Measurements from ENCODE around the gene RANGAP1.

Gene RANGAP1

GRCh38 chr22:41285441-41285819 lies 557 bp downstream of the RANGAP1 start:
- no peaks in the 10 kb centered on the region for H3K36me3 ChIP-seq (ENCODE audit: control insufficient read depth, insufficient read depth, low read length)
- TF ChIP-seq CTCF (IDR thresholded peaks at IDR 0.05) = no peak
- no peaks in the 10 kb centered on the region for H3K79me2 ChIP-seq
- no peak overlapping the region for H3K27ac ChIP-seq
- H3K9me3 ChIP-seq (ENCODE audit: control insufficient read depth, low read length) = no peaks in the 10 kb centered on the region
- peak overlapping the region; percentile 89 for H3K4me3 ChIP-seq (ENCODE audit: low read depth, low read length)
- peak overlapping the region; percentile 90 for H3K4me2 ChIP-seq (ENCODE audit: low read length)
- H3K27me3 ChIP-seq (ENCODE audit: control insufficient read depth, insufficient read depth, low read length) = no peaks in the 10 kb centered on the region
- H3K9ac ChIP-seq = no peak overlapping the region
- H2AFZ ChIP-seq = peak overlapping the region; percentile 80
- H3K4me1 ChIP-seq = no peaks in the 10 kb centered on the region

GRCh38 chr22:41284465-41284864 lies 1.5 kb downstream of the RANGAP1 start:
- H3K9ac ChIP-seq = no peak overlapping the region

GRCh38 chr22:41280854-41281253 lies 5.1 kb downstream of the RANGAP1 start:
- H3K4me2 ChIP-seq (ENCODE audit: low read length) = no peak overlapping the region
- H3K4me3 ChIP-seq (ENCODE audit: low read depth, low read length) = no peak overlapping the region
- no peak overlapping the region for H3K27ac ChIP-seq
- H3K9ac ChIP-seq = no peak overlapping the region
- no peaks in the 10 kb centered on the region for H3K9me3 ChIP-seq (ENCODE audit: control insufficient read depth, low read length)
- H2AFZ ChIP-seq = no peak overlapping the region
- H3K79me2 ChIP-seq = no peaks in the 10 kb centered on the region
- TF ChIP-seq CTCF (IDR thresholded peaks at IDR 0.05) = no peak
- H3K27me3 ChIP-seq (ENCODE audit: control insufficient read depth, insufficient read depth, low read length) = no peaks in the 10 kb centered on the region
- no peaks in the 10 kb centered on the region for H3K4me1 ChIP-seq
- H3K36me3 ChIP-seq (ENCODE audit: control insufficient read depth, insufficient read depth, low read length) = no peaks in the 10 kb centered on the region

More at GRCh38 chr22:41284465-41284864, 1.5 kb downstream of the RANGAP1 start:
- H3K27ac ChIP-seq = no peak overlapping the region
- no peak overlapping the region for H2AFZ ChIP-seq
- H3K27me3 ChIP-seq (ENCODE audit: control insufficient read depth, insufficient read depth, low read length) = no peaks in the 10 kb centered on the region
- H3K36me3 ChIP-seq (ENCODE audit: control insufficient read depth, insufficient read depth, low read length) = no peaks in the 10 kb centered on the region
- no peak for TF ChIP-seq CTCF (IDR thresholded peaks at IDR 0.05)
- H3K79me2 ChIP-seq = no peaks in the 10 kb centered on the region
- no peak overlapping the region for H3K4me2 ChIP-seq (ENCODE audit: low read length)
- no peaks in the 10 kb centered on the region for H3K9me3 ChIP-seq (ENCODE audit: control insufficient read depth, low read length)
- no peak overlapping the region for H3K4me3 ChIP-seq (ENCODE audit: low read depth, low read length)
- H3K4me1 ChIP-seq = no peaks in the 10 kb centered on the region

GRCh38 chr22:41280065-41280464 lies 5.9 kb downstream of the RANGAP1 start:
- H3K27ac ChIP-seq = no peak overlapping the region

More at GRCh38 chr22:41280065-41280464, 5.9 kb downstream of the RANGAP1 start:
- Histone ChIP-seq H3K27me3 (ENCODE audit: control insufficient read depth, insufficient read depth, low read length) (no peaks in the 10 kb centered on the region), H3K4me2 (ENCODE audit: low read length) (no peak overlapping the region), H3K4me1 (no peaks in the 10 kb centered on the region), H3K36me3 (ENCODE audit: control insufficient read depth, insufficient read depth, low read length) (no peaks in the 10 kb centered on the region), H3K4me3 (ENCODE audit: low read depth, low read length) (no peak overlapping the region), H3K9ac (no peak overlapping the region), H2AFZ (no peak overlapping the region), H3K9me3 (ENCODE audit: control insufficient read depth, low read length) (no peaks in the 10 kb centered on the region), H3K79me2 (no peaks in the 10 kb centered on the region)
- no peak for TF ChIP-seq CTCF (IDR thresholded peaks at IDR 0.05)
